NCI-H345 treated with DMSO at 0.1 percent for 48 hours (cell line): ENCODE results near the gene UBAP1.
"Not testable (repeated sequence)": the region's sequence is repeated elsewhere in the genome, so short reads cannot be mapped to it uniquely, and the experiment has no call there.

Source experiments
- DNase-seq: peaks from one replicate; lab custom pipeline; 2025; ENCODE audit not compliant: unreplicated experiment; lab: John Stamatoyannopoulos, UW

The UBAP1 gene

GRCh38 chr9:34220218-34220617 lies 41.4 kb downstream of the UBAP1 start:
- no peak for DNase-seq

- DNase-seq = no peak
Observed at GRCh38 chr9:34224349-34224748, 45.5 kb downstream of the UBAP1 start.

- not testable (repeated sequence) for DNase-seq
Observed at GRCh38 chr9:34226144-34226760, 47.4 kb downstream of the UBAP1 start.

- DNase-seq = no peak
Observed at GRCh38 chr9:34227445-34227844, 48.6 kb downstream of the UBAP1 start.

- DNase-seq = no peak
Observed at GRCh38 chr9:34230556-34230955, 51.7 kb downstream of the UBAP1 start.

GRCh38 chr9:34232201-34232600 lies 53.4 kb downstream of the UBAP1 start:
- no peak for DNase-seq

- DNase-seq = no peak
Observed at GRCh38 chr9:34233672-34234071, 54.8 kb downstream of the UBAP1 start.

GRCh38 chr9:34237836-34238235 lies 59.0 kb downstream of the UBAP1 start:
- no peak for DNase-seq

- DNase-seq = no peak
Observed at GRCh38 chr9:34240006-34240405, 61.2 kb downstream of the UBAP1 start.

GRCh38 chr9:34242830-34243229 lies 64.0 kb downstream of the UBAP1 start:
- no peak for DNase-seq

- DNase-seq = not testable (repeated sequence)
Observed at GRCh38 chr9:34245212-34245611, 66.4 kb downstream of the UBAP1 start.

GRCh38 chr9:34246453-34246852 lies 67.6 kb downstream of the UBAP1 start:
- no peak for DNase-seq

- DNase-seq = not testable (repeated sequence)
Observed at GRCh38 chr9:34247782-34248181, 68.9 kb downstream of the UBAP1 start.

- DNase-seq = no peak
Observed at GRCh38 chr9:34249274-34249673, 70.4 kb downstream of the UBAP1 start.

GRCh38 chr9:34250721-34251120 lies 71.9 kb downstream of the UBAP1 start:
- no peak for DNase-seq

GRCh38 chr9:34252016-34252415 lies 73.2 kb downstream of the UBAP1 start:
- no peak for DNase-seq

- peak; percentile 47 for DNase-seq
Observed at GRCh38 chr9:34252670-34253459, 74.0 kb downstream of the UBAP1 start.

GRCh38 chr9:34253460-34253837 lies 74.6 kb downstream of the UBAP1 start:
- DNase-seq = no peak

GRCh38 chr9:34254141-34254913 lies 75.5 kb downstream of the UBAP1 start:
- DNase-seq = no peak

- DNase-seq = no peak
Observed at GRCh38 chr9:34254966-34255825, 76.4 kb downstream of the UBAP1 start.

- no peak for DNase-seq
Observed at GRCh38 chr9:34256104-34256503, 77.3 kb downstream of the UBAP1 start.
